GM12865 (cell line): ENCODE results near the gene DONSON.

Source experiments
- DNase-seq: peaks from one replicate; pipeline ENCODE4 v3.0.0; 2010; ENCODE audit warnings: low read depth
- H3K4me3 ChIP-seq: 2 replicates; pipeline ENCODE4 v1.5.1; 2011; ENCODE audit warnings: mild to moderate bottlenecking, low read depth, low read length, control low read depth
- CTCF ChIP-seq: IDR thresholded peaks from 2 replicates; pipeline ENCODE4 v1.5.1; 2011; ENCODE audit warnings: low read length, control low read depth, low read depth, inconsistent platforms; ENCODE audit not compliant: insufficient read depth; ENCODE audit errors: missing control alignments

Gene DONSON

GRCh38 chr21:33554982-33555344 lies 33.5 kb downstream of the DONSON start:
- TF ChIP-seq CTCF, result no peak
- DNase-seq, result no peak
- H3K4me3 ChIP-seq, result no peak overlapping the region

GRCh38 chr21:33554236-33554981 lies 34.1 kb downstream of the DONSON start:
- no peak for TF ChIP-seq CTCF
- no peak overlapping the region for H3K4me3 ChIP-seq
- no peak for DNase-seq

GRCh38 chr21:33552999-33553598 lies 35.4 kb downstream of the DONSON start:
- no peak for TF ChIP-seq CTCF
- no peak overlapping the region for H3K4me3 ChIP-seq
- no peak for DNase-seq

GRCh38 chr21:33552093-33552998 lies 36.1 kb downstream of the DONSON start:
- no peak for DNase-seq
- H3K4me3 ChIP-seq, result no peak overlapping the region
- TF ChIP-seq CTCF, result no peak

- DNase-seq, result no peak
- no peak for TF ChIP-seq CTCF
- H3K4me3 ChIP-seq, result no peak overlapping the region
Measured at GRCh38 chr21:33551664-33552063, 36.8 kb downstream of the DONSON start.

- TF ChIP-seq CTCF, result no peak
- DNase-seq, result no peak
Measured at GRCh38 chr21:33550772-33551660, 37.5 kb downstream of the DONSON start.

More at GRCh38 chr21:33550772-33551660, 37.5 kb downstream of the DONSON start:
- H3K4me3 ChIP-seq, result no peak overlapping the region
